NOMO-1 treated with DMSO at 0.1 percent for 48 hours (cell line): Measurements from ENCODE around the gene SOX5.

Source experiments
- DNase-seq: peaks from one replicate; lab custom pipeline; 2025; ENCODE audit not compliant: unreplicated experiment; lab: John Stamatoyannopoulos, UW

SOX5 gene

DNA sequence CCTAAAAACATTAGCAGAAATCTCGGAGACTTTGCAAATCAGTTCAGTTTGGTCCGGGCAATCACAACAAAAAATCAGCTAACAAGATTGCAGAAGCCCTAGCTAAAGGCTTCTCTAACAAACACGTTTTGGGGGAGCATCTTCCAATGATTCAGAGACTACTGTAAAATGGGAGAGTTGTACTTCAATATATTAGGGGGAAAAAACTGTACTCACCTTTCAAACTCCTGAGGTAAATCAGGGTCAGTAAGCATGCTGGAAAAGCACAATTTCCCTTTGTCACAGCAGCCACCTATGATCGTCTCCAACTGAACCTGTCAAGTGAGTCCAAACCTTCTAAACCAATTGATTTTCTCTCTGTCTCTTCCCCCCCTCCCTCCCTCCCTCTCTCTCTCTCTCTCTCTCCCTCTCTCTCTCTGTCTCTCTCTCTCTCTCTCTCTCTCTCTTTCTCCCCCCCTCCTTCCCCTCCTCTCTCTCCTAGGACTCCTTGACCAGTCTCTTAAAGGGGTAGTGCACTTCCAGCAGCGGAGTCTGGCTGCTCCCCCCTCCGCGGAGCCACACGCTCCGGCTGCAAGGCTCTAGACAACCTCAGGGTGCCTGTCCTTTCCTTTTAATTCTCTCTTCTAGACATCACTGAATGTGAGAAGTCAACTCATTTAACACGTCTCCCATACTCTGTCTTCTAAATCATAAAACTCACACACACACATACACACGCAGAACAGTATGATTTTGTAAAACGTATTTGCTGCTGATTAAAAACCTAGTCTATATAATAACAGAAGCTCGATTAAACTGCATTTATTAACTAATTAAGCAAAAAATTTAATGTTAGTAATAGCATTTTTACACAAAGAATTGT is at the start of gene SOX5:
SOX5 (minus strand) TSS at position 323 of the 862 bp plus-strand sequence; CDS start at position 254, 69 bp downstream.
- DNase-seq = peak; percentile 38

DNA sequence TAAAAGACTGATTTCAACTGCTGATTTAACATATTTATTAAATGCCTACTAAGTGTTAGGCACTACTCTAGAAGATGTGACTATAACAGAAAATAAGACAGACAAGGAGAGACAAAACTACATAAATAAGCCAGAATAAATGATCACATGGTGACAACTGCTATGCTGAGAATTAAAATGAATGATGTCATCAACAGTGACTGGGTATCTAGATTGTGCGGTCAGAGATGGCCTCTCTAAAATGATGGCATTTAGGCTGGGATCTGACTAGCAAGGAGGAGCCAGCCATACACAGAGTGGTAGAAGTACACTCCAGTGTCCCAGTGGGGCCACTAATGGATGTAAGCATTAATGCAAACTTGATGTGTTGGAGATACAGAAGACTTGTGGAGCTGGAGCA is 37.6 kb upstream of the SOX5 start:
- no peak for DNase-seq

DNA sequence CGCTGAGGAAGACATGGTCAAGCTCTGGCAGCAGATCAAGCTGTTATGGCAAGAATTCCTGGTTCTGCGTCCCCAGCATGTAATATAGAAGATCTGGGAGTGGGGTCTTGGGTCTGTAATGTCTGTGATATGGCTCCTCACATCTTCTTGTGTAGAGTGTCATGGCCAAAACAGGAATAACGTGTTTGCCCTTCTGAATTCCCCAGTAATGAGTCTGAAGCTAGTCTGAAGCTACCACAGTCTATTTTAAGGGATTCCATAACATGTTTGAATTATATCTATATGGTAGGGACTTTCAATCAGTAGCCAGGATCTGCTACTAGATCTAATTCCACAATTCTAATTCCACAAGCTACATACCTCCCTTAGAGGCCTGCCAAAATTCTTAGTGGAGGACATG is 31.4 kb upstream of the SOX5 start:
- DNase-seq = no peak

DNA sequence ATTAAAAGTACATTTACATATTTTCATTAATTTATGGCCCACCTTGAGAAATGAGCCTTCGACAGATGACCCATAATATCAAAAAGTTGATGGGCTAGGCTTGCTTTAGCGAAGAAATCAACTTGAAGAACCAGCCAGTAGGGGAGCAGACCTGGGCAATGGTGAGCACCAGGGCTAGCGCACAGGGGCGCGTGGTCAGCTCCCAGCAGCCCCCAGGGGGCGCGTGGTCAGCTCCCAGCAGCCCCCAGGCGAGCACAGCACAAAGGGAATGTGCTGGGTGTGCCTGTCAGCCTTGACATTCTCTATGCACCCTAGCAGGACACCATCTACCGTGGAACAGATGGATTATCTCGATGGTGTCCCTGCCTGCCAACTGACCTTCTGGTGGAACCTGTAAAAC is 15.3 kb upstream of the SOX5 start:
- DNase-seq = no peak

DNA sequence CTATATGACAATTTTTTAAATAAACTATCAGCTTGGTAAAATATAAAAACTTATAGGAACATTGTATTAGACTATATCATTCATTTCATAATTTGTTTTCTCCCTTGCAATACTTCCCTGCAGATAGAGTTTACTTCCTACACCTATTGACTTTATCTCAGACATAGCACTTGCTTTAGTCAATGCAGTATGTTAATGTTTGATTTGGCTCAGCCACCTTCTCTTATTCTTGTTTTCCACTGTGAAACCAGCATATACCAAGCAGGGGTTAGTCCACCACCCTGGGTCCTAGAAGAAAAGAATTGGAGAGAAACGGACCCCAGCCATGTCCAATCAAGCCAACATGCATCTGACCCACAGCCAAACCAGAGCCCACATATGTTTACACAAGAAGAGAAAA is 10.4 kb upstream of the SOX5 start:
- DNase-seq = no peak

DNA sequence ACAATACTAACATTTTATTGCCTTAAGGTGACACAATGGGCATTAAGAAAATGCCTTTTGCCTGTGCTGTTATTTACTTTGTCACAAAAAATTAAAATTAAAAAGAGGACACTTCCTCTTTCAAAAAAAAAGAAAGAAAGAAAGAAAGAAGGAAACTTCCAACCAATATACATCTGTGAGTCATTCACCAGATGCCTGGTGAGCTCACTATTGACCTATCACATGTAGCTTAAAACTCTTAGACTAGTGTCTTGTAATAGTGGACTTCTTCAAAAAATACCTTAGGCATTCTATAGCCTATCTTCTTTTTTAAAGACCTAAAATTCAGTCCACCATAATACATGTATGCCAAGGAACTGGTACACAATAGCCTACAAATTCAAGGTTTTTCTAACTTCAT is 4.9 kb upstream of the SOX5 start:
- DNase-seq = no peak

DNA sequence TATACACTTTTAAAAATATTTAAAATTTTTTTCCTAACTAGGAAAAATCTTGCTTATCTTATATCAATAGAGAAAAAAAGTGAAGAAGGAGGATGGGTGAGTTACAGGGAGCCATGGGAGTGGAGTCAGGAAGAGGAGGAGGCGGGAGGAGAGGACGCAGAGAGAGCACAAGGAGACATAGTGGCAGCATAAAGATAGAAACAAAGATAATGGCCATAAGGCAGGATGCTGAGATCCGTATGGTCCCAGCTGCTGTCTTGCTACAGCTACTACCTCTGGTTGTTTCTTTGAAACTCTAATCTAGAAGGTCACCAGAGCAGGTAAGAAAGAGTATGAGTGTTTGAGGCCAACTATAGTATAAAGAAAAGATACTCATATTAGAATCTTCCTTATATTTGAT is 2.6 kb upstream of the SOX5 start:
- no peak for DNase-seq

DNA sequence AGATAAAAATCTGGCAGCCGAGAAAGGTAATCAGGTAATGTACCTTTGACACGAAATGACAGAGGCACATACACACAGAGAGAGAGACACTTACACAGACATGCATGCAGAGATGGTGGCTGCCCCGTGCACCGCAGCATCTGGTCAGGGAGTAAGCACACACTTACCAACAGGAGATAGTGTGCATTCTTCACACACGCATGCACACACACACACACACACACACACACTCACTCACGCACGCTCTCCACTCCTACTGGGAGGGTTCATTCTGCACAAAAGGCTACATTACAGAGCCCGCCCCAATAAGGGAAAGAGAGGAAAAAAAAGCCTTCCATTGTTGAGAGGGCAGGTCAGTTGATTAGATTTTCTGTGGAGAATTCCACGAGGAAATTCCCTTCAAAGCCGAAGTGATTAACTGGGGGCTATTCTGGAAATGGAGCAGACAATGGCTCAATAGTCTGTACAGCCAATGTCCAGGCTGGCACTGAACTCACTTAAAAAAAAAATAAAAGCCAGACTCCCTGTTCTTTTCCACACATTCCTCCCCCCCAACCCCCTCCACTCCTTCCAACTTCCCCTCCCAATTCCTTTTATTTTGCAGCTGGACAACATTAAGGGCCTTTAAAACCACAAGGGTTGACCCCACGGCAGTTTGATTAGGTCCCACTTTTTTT is 1.4 kb upstream of the SOX5 start:
- DNase-seq = no peak

DNA sequence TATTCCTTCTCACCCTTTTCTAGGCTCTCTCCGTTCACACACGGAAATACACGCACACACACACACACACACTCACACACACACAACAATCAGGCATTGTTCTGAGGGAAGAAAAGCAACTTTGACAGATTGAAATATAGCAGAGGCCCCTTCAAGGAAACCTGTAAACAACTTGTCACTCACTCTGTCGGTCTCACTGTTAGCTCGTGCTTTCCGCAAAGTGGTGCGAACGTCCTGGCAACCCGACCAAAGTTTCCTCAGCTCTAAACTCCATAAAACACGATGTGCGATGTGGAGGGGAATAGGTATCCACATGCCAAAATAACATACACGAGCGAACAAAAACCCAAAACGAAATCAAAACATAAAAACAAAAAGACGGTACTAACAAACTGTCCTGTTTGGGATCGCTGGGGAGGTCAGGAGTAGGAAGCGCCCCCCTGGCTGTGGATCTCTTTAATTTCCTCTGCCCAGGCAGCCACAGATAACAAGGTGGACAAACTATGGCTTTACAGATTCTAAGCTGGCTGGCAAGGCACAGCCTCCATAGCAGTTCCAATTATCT is 822 bp upstream of the SOX5 start:
- DNase-seq = no peak

DNA sequence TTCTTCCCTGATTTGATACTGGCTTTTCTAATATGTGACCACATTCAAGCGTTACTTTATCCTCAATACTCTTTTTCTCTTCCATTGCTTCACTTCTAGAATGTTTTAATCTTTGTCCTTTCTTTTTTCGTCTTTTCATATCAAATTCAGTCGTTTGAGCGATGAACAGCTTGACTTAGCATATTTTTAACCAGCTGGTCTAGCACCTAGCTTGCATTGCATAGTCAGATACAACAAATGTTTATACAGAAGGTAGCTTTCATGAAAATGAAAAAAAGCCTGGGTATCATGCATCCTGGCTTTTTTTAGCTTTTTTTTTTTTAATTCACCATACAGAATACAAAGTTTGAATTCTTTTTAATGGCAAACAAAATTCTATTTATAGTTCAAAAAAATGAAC is 1.2 kb downstream of the SOX5 start:
- no peak for DNase-seq

DNA sequence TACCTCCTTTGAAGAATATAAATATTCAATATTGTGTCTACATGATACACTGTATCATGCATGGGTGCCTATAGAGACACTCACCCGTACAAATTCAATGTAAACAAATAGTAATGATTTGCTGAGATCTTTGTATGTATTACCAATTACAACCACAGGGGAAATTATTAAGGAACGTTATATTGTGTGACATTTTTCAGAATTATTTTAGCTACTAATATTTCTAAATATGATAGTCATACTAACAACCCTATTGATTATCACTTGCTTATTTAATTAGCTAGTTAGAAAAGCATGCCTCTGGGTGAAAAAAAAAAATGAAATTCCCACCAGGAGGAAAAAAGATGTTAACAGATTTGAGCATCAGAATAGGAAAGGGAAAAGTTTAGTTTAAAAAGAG is 2.1 kb downstream of the SOX5 start:
- no peak for DNase-seq

DNA sequence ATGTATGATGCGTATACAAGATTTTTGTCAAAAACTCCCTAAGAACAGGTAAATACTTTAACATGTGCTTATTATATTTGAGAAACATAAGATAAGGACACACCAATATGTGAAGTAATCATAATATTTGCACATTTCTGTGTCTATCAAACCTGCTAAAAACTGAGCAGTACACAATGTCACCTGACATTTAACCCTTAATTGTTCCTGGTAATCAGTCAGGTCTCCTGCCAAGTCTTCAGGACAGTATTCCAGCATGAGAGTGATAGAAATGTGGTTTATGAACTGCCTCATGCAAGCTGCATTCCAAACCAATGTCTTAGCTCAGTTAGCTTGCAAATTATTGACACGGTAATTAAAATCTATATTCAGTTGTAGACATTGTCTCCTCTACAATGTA is 4.2 kb downstream of the SOX5 start:
- DNase-seq = no peak

DNA sequence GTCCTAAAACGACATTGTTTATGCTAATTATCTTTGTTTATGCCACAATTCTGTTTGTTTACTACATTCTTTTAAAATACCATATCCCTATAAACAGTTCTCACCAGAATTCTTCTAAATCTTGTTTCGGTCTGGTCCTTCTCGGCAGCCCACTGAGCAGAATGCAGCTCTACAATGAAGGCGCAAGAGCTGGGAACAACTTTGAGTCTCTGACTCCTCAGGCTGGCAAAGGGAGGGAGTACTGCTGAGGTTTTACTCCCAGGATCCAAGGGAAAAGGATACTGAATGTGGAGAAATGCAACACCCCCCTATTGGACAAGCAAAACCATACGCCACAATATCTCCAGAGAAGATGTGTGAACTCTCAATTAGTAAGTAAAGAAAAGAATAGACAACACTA is 5.4 kb downstream of the SOX5 start:
- no peak for DNase-seq

DNA sequence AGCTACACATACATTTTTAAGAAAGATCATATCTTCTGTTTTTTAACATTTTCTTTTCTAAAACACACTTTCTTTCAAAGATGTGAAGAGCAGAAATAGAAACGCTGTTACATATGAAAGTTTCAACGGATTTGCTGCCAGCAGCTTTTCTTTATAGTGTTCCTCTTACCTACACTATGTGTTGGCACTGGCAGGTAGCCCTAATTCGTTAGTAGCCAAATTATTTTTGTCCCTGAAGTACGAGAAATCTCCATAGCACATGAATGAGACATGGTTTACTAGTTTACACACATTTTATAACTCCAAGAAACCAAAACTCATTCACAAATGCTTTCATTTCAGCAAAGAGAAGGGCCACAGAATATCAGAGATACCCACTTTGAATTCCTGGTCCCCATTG is 6.6 kb downstream of the SOX5 start:
- no peak for DNase-seq

DNA sequence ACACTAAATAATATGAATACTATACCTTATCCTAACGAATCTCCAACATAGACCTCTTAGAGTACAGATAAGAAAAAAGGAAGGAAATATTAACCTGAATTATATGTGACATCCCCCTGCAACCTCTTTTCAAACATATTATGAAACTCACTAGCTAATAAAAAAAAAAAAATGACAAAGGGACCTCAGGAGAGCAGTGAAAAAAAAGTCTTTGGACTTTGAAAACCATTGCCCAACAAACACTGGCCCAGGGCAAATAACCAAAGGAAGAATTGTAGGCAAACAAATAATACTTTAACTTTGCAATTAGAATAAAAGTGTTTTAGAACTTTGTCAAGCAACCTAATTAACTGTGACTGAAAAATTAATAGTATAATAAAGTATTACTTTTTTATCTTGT is 7.7 kb downstream of the SOX5 start:
- no peak for DNase-seq

DNA sequence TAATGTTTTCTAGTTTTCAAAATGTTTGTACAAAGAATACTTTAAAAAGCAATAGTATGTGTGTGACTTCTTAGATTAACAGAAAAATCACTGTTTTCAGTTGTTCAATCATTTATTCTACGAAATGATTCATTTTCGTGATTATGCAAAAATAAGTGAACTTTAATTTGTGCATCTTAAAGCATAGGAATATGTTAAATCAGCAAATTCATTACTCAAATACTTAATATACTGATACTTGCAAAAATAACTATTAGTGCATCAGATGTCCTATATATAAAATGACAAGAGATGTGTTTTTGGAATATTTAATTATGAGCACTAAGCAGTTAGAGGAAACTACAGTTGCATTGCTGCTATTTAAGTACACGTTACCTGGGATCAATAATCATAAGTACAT is 11.0 kb downstream of the SOX5 start:
- no peak for DNase-seq

DNA sequence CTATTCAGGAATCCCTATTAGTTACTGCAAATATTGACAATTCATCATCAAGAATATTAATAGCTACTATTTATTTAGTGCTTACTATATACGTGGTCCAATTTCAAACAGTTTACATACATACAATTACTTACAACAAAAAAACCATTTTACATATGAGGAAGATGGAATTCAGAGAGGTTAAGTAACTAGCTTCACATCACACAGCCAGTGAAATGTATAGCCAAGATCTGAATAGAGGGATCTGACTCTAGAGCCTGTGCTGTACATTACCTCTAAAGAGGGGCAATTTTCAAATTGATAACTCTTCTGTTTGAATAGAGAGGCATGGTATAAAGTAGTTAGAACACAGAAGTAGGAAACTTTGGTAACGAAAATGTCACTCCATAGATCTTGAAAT is 18.3 kb downstream of the SOX5 start:
- no peak for DNase-seq

DNA sequence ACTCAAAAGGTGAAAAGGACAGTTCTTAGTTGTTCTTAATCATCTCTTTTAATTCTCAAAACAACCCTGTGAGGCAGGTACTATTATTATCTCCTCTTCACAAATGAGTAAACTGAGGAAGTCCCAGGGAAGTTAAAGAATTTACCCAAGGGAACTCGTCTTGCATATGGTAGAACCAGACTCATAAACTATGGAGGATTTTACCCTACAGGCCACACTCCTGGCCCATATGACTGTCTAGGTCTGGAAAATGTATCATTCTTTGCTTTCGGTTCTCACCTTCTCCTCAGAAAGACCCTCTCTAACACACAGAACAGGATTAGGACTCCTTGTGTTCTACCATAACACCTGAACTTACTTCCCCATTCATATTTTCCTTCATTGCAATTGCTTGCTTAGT is 18.9 kb downstream of the SOX5 start:
- no peak for DNase-seq

DNA sequence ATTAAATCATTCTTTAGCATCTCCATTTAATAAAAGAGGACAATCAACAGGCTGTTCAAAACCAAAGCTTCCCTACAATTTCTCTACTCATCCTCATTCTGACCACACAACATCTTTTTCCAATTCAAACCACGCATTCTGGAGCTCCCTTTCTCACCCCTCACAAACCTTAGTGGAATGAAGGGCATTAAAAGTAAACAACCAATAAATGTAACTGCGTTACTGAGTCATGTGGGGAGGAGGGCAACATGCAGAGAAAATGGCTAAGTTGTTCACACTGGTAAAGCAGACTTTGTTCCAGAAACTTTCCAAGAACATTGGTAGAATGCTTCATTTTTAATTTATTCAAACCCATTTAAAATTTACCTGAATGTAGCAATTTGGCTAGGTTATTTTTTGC is 19.6 kb downstream of the SOX5 start:
- DNase-seq = no peak

DNA sequence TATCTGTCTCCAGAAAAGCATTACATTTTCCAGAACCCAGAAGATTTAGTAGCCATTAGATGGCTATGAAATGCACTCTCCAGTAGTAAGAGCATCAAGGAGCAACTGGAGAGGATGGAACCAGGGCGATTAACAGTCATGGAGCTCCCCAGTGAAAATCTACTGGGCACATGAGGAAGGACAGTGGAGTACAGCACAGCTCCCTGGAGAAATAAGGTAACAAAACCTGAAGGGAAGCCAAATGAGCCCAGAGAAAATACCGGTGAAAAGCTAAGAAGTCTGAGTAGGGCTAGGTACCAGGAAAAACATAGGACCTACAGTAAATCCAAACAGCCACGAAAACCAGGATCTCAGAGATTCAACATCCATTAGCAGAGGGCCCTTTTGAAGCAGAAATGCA is 21.6 kb downstream of the SOX5 start:
- no peak for DNase-seq

DNA sequence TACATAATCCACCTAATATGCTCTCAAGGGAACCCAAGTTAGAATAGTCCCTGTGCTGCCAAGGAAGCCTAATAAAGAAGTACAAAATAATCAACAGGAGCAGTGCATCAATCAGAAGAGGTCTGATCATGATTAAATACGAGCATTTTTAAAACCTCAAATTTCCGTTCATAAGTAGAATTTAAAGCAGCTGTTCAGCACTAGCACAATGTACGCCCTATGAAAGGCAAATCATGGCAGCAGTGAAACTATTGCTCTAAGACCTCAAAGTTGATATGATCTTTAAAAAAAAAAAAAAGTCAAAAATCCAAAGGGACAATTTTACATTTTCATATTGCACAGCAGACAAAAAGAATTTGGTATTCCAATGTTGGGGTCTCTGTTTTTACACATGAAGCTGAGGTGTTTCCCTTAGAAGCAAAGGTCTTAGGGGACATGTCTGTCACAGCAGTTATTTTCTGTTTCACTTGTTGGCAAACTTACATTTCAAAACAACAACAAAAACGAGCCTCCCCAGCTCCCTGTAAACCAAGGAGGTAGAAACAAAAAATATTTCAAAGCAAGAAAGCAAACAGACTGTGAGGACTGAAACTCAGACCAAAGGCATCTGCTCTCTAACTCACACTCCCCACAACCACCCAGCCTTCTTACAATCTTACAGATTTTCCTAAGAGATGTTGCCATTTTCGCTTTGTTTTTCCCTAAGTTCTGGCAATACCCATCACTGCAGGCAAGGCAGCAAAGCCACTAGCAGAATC is 28.2 kb downstream of the SOX5 start:
- no peak for DNase-seq

DNA sequence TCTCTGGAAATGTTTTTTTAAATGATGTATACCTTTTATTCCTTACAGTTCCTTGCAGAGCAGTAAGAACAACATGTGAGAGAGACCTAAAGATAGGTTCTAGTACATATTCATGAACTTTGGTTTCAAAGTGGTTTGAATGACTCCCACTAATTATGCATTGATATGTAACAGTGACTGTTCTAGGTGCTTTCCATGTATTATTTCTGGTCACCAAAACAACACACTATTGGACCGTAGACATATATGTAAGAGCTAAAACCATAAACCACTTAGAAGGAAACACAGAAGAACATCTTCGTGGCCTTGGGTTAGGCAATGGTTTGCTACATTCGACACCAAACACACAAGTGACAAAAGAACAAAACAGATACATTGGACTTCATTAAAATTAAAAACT is 37.9 kb downstream of the SOX5 start:
- DNase-seq = no peak
